GM21619 (cell line): ENCODE measurements around the gene HLA-DMB.

Experiments
- ATAC-seq: cut with Tn5 transposase; IDR thresholded peaks from one replicate; pipeline ENCODE4 v1.9.1; 2021; ENCODE audit not compliant: unreplicated experiment

The HLA-DMB gene

GRCh38 chr6:32940656-32941213 is at the start of gene HLA-DMB:
Gene HLA-DMB (minus strand): TSS chr6:32941028. CDS start chr6:32940807, 221 bp downstream.
- peak; percentile 46 for ATAC-seq

- ATAC-seq: no peak
Measured at GRCh38 chr6:32989368-32989767, 48.5 kb upstream of the HLA-DMB start.

- ATAC-seq: no peak
Measured at GRCh38 chr6:32984622-32985389, 44.0 kb upstream of the HLA-DMB start.

- no peak for ATAC-seq
Measured at GRCh38 chr6:32983964-32984621, 43.3 kb upstream of the HLA-DMB start.

- no peak for ATAC-seq
Measured at GRCh38 chr6:32983493-32983848, 42.6 kb upstream of the HLA-DMB start.

GRCh38 chr6:32982702-32983492 is 42.1 kb upstream of the HLA-DMB start:
- no peak for ATAC-seq

GRCh38 chr6:32982084-32982701 is 41.4 kb upstream of the HLA-DMB start:
- no peak for ATAC-seq

GRCh38 chr6:32980488-32981038 is 39.7 kb upstream of the HLA-DMB start:
- ATAC-seq: no peak

GRCh38 chr6:32979720-32980487 is 39.1 kb upstream of the HLA-DMB start:
- ATAC-seq: no peak

- ATAC-seq: no peak
Measured at GRCh38 chr6:32977953-32978324, 37.1 kb upstream of the HLA-DMB start.

GRCh38 chr6:32977272-32977952 is 36.6 kb upstream of the HLA-DMB start:
- no peak for ATAC-seq

GRCh38 chr6:32976334-32977069 is 35.7 kb upstream of the HLA-DMB start:
- no peak for ATAC-seq

GRCh38 chr6:32975886-32976285 is 35.1 kb upstream of the HLA-DMB start:
- ATAC-seq: no peak

GRCh38 chr6:32974541-32975308 is 33.9 kb upstream of the HLA-DMB start:
- no peak for ATAC-seq

GRCh38 chr6:32974016-32974333 is 33.1 kb upstream of the HLA-DMB start:
- no peak for ATAC-seq

GRCh38 chr6:32973144-32974015 is 32.6 kb upstream of the HLA-DMB start:
- no peak for ATAC-seq
